Lung (tissue), 12 donors: Measurements from ENCODE around the gene EPPIN. TPM values are rescaled to one million over a fixed set of nuclear protein-coding genes. Genes with fewer than 3 reads are reported as not detected.

ENCODE experiments used
- ATAC-seq: fragments of 200-7000 bp; cut with Tn5 transposase; one replicate; pipeline ENCODE4 v1.9.1; 2020; ENCODE audit warnings: moderate number of reproducible peaks; ENCODE audit not compliant: insufficient read depth, low FRiP score
- DNase-seq, 3 donors: peaks; one replicate each; pipeline ENCODE4 v3.0.0-alpha.2; 2013 to 2017
- H3K27ac ChIP-seq, 2 donors: one replicate each; pipeline ENCODE4 v1.5.1; 2013; ENCODE audit warnings: mild to moderate bottlenecking in 2 of 2, moderate library complexity in 2 of 2, control low read depth in 1 of 2, inconsistent platforms in 1 of 2, low read depth in 1 of 2, low read length in 1 of 2
- H3K27me3 ChIP-seq, 3 donors: one replicate each; pipeline ENCODE4 v1.5.1; 2013; ENCODE audit warnings: low read length in 2 of 3; ENCODE audit not compliant: control insufficient read depth in 3 of 3, insufficient read depth in 3 of 3
- H3K36me3 ChIP-seq, 4 donors: one replicate each; pipeline ENCODE4 v1.5.1; 2013; ENCODE audit warnings: low read length in 4 of 4, mild to moderate bottlenecking in 1 of 4, moderate library complexity in 1 of 4; ENCODE audit not compliant: control insufficient read depth in 4 of 4, insufficient read depth in 4 of 4
- H3K4me1 ChIP-seq, 5 donors: one replicate each; pipeline ENCODE4 v1.5.1; 2013; ENCODE audit warnings: low read length in 5 of 5, mild to moderate bottlenecking in 2 of 5, moderate library complexity in 1 of 5; ENCODE audit not compliant: control insufficient read depth in 5 of 5, insufficient read depth in 5 of 5
- H3K4me3 ChIP-seq: one replicate; pipeline ENCODE4 v1.5.1; 2013; ENCODE audit warnings: mild to moderate bottlenecking, control low read depth, moderate library complexity
- H3K9ac ChIP-seq, 2 donors: one replicate each; pipeline ENCODE4 v1.5.1; 2013; ENCODE audit warnings: low read length in 2 of 2, control low read depth in 1 of 2; ENCODE audit not compliant: insufficient read depth in 1 of 2
- H3K9me3 ChIP-seq, 4 donors: one replicate each; pipeline ENCODE4 v1.5.1; 2013; ENCODE audit warnings: low read length in 3 of 4, mild to moderate bottlenecking in 1 of 4, moderate library complexity in 1 of 4; ENCODE audit not compliant: control insufficient read depth in 4 of 4, insufficient read depth in 3 of 4
- CTCF ChIP-seq: IDR thresholded peaks from 2 replicates; pipeline ENCODE4 v1.5.1; 2012; ENCODE audit warnings: mild to moderate bottlenecking; ENCODE audit errors: control extremely low read depth, extremely low read depth
- WGBS, 2 donors: extraction: QIAGEN DNeasy Blood & Tissue Kit; methylation state at CpG; one replicate each; pipeline ENCODE4 v1.1.7; 2013; 5-methylcytosine and 5-hydroxymethylcytosine counted together
- polyA plus RNA-seq, 2 donors: library from polyadenylated mRNA; stranded (reverse); fragments of 200-250 nt; gene quantifications; one replicate each; pipeline ENCODE4 v1.2.1, GENCODE V29; 2013
- total RNA-seq, 2 donors: library from RNA; depleted of rRNA in 1 of 2; stranded (reverse); fragments of >200 nt in 1 of 2; gene quantifications; one replicate each; pipeline ENCODE4 v1.2.1, GENCODE V29; 2014 to 2021
- donor health status: control.
- donor health status: control.
- donor health status: Bipolar disorder and iron deficiency.
- donor health status: healthy.
- donor health status: DM: yes; HTN: yes; CAD: no.

EPPIN gene
- total and polyA plus RNA-seq, 4 donors = 0.09 to 1.3 (median 0.33) TPM

- no peak for ATAC-seq
- no peak overlapping the region for H3K4me3 ChIP-seq
- DNase-seq = no peak
- WGBS, 2 donors = 74 to 75% methylated on average over 7 of the region's 7 CpGs
- peaks cover 0 to 8% (median 0%) of the 10 kb centered on the region in 3 donors for H3K27me3 ChIP-seq
- peaks cover 0 to 1% (median 0%) of the 10 kb centered on the region in 4 donors for H3K9me3 ChIP-seq
- H3K4me1 ChIP-seq = no peaks in the 10 kb centered on the region
- no peak overlapping the region for H3K27ac ChIP-seq
- TF ChIP-seq CTCF = no peak
- H3K36me3 ChIP-seq = no peaks in the 10 kb centered on the region
- no peak overlapping the region for H3K9ac ChIP-seq
Observed at GRCh38 chr20:45538209-45538799, 8.9 kb downstream of the EPPIN start.

- no peak overlapping the region for H3K4me3 ChIP-seq
- no peak overlapping the region for H3K27ac ChIP-seq
- no peaks in the 10 kb centered on the region for H3K36me3 ChIP-seq
- DNase-seq = no peak
- 75 to 81% methylated on average over 4 of the region's 4 CpGs for WGBS, 2 donors
- H3K4me1 ChIP-seq = no peaks in the 10 kb centered on the region
- no peak for ATAC-seq
- TF ChIP-seq CTCF = no peak
- H3K9me3 ChIP-seq = no peaks in the 10 kb centered on the region
- no peaks in the 10 kb centered on the region for H3K27me3 ChIP-seq
- no peak overlapping the region for H3K9ac ChIP-seq
Observed at GRCh38 chr20:45527294-45527693, 19.9 kb downstream of the EPPIN start.

GRCh38 chr20:45523821-45524220 lies 23.4 kb downstream of the EPPIN start:
- WGBS, 2 donors = 80 to 86% methylated on average over 1 of the region's 1 CpG

More at GRCh38 chr20:45523821-45524220, 23.4 kb downstream of the EPPIN start:
- H3K27me3 ChIP-seq = no peaks in the 10 kb centered on the region
- H3K4me1 ChIP-seq = no peaks in the 10 kb centered on the region
- DNase-seq = no peak
- no peak overlapping the region for H3K4me3 ChIP-seq
- no peaks in the 10 kb centered on the region for H3K36me3 ChIP-seq
- no peak overlapping the region for H3K27ac ChIP-seq
- no peak for TF ChIP-seq CTCF
- H3K9me3 ChIP-seq = no peaks in the 10 kb centered on the region
- no peak overlapping the region for H3K9ac ChIP-seq
- no peak for ATAC-seq
